HCT116 (cell line): ENCODE data around the gene SLC38A3. TPM values are rescaled to one million over a fixed set of nuclear protein-coding genes. Genes with fewer than 3 reads are reported as not detected.

ENCODE experiments used
- ATAC-seq: fragments of 200-7000 bp; cut with Tn5 transposase; 2 replicates; pipeline ENCODE4 v1.9.1; 2020; ENCODE audit warnings: mild to moderate bottlenecking, moderate library complexity
- BruUV-seq: library from RNA; stranded (reverse); fragments of 400-500 nt; replicated peaks from 2 replicates; lab custom pipeline; 2021; lab: Mats Ljungman, UMichigan
- CTCF ChIA-PET: fragments of 300-600 bp; sonication (Branson Sonifier 250); formaldehyde crosslinking; loops from one replicate; lab custom pipeline; 2021; ENCODE audit warnings: antibody characterized with exemption; lab: Charles Lee
- POLR2A ChIA-PET: fragments of 300-600, 350-600 bp; sonication (Branson Sonifier 250); formaldehyde crosslinking; loops from one replicate; lab custom pipeline; 2021; ENCODE audit warnings: antibody characterized with exemption; lab: Charles Lee
- RAD21 ChIA-PET, 2 experiments: fragments of 300-600 bp; sonication (Branson Sonifier 250); formaldehyde crosslinking; loops; one replicate each; lab custom pipeline; 2023; ENCODE audit warnings: low total read pairs in 2 of 2; ENCODE audit not compliant: uncharacterized antibody in 2 of 2, unreplicated experiment in 2 of 2, low non-redundant PET in 1 of 2; lab: Charles Lee
- DNase-seq: peaks from one replicate; pipeline ENCODE4 v3.0.0-alpha.2; 2010; ENCODE audit warnings: low read depth, low spot score
- H2AFZ ChIP-seq: fragments of 200-600 bp; shearing (Covaris generic), sonication (generic); 2 replicates; pipeline ENCODE4 v1.6.1; 2017; ENCODE audit warnings: low read depth, mixed run types, mixed read lengths, antibody characterized with exemption, low read length; ENCODE audit not compliant: poor library complexity, severe bottlenecking
- H3K27ac ChIP-seq: 2 replicates; pipeline ENCODE4 v1.5.1; 2012; ENCODE audit warnings: low read depth, low read length
- H3K27me3 ChIP-seq: fragments of 200-600 bp; sonication (generic); 2 replicates; pipeline ENCODE4 v1.6.1; 2016; ENCODE audit warnings: mixed run types, low read length, mixed read lengths; ENCODE audit not compliant: insufficient read depth
- H3K36me3 ChIP-seq, 2 experiments: fragments of 200-500 bp in 1 of 2; fragments of 200-600 bp in 1 of 2; sonication (Bioruptor generic) in 1 of 2; sonication (generic) in 1 of 2; 2 replicates each; pipeline versions ENCODE4 v1.5.1 to v1.6.1; 2014 to 2016; ENCODE audit warnings: low read length in 2 of 2, inconsistent platforms in 1 of 2, mixed read lengths in 1 of 2, mixed run types in 1 of 2; ENCODE audit not compliant: insufficient read depth in 2 of 2, control insufficient read depth in 1 of 2
- H3K4me1 ChIP-seq, 2 experiments: fragments of 200-600 bp in 1 of 2; sonication (generic) in 1 of 2; 2 replicates each; pipeline versions ENCODE4 v1.5.1 to v1.6.1; 2012 to 2017; ENCODE audit warnings: low read length in 2 of 2, inconsistent platforms in 1 of 2, mild to moderate bottlenecking in 1 of 2, mixed read lengths in 1 of 2, mixed run types in 1 of 2, moderate library complexity in 1 of 2; ENCODE audit not compliant: insufficient read depth in 2 of 2, control insufficient read depth in 1 of 2
- H3K4me2 ChIP-seq: fragments of 200-600 bp; sonication (generic); 2 replicates; pipeline ENCODE4 v1.6.1; 2017; ENCODE audit warnings: mixed run types, low read length, mixed read lengths
- H3K4me3 ChIP-seq, 2 experiments: fragments of 200-600 bp in 1 of 2; sonication (generic) in 1 of 2; replicated peaks in 1 of 2; 2 replicates each; pipeline ENCODE4 v1.5.1; 2011 to 2016; ENCODE audit warnings: low read length in 2 of 2, control low read depth in 1 of 2, low read depth in 1 of 2, mild to moderate bottlenecking in 1 of 2, mixed read lengths in 1 of 2, mixed run types in 1 of 2
- H3K79me2 ChIP-seq: fragments of 200-600 bp; sonication (generic); 2 replicates; pipeline ENCODE4 v1.6.1; 2017; ENCODE audit warnings: mild to moderate bottlenecking, mixed run types, low read length, moderate library complexity, mixed read lengths; ENCODE audit not compliant: insufficient read depth
- H3K9ac ChIP-seq: fragments of 200-600 bp; sonication (generic); 2 replicates; pipeline ENCODE4 v1.6.1; 2016; ENCODE audit warnings: low read length, mixed read lengths
- H3K9me2 ChIP-seq: fragments of 200-600 bp; sonication (generic), shearing (Covaris generic); 2 replicates; pipeline ENCODE4 v1.6.1; 2017; ENCODE audit warnings: mixed run types, mild to moderate bottlenecking, moderate library complexity; ENCODE audit not compliant: insufficient read depth
- H3K9me3 ChIP-seq, 2 experiments: fragments of 200-500 bp in 1 of 2; fragments of 200-600 bp in 1 of 2; sonication (Bioruptor generic) in 1 of 2; sonication (generic) in 1 of 2; 2 replicates each; pipeline ENCODE4 v1.6.1; 2014 to 2017; ENCODE audit warnings: low read length in 2 of 2, mixed read lengths in 2 of 2, inconsistent platforms in 1 of 2, low read depth in 1 of 2, mild to moderate bottlenecking in 1 of 2, mixed run types in 1 of 2, moderate library complexity in 1 of 2; ENCODE audit not compliant: control insufficient read depth in 1 of 2, insufficient read depth in 1 of 2
- H4K20me1 ChIP-seq: fragments of 200-600 bp; sonication (generic), shearing (Covaris generic); 2 replicates; pipeline ENCODE4 v1.6.1; 2017; ENCODE audit warnings: mixed run types, mild to moderate bottlenecking, moderate library complexity; ENCODE audit not compliant: insufficient read depth
- ATF3 ChIP-seq: IDR thresholded peaks from 2 replicates; pipeline ENCODE4 v1.6.1; 2012
- CBX3 ChIP-seq: IDR thresholded peaks from 2 replicates; pipeline ENCODE4 v1.6.1; 2012; ENCODE audit warnings: low read depth
- CTCF ChIP-seq, 3 experiments: fragments of 200-600 bp in 1 of 3; sonication (generic) in 1 of 3; IDR thresholded peaks in 2 of 3; conservative IDR thresholded peaks in 1 of 3; 2 replicates each; pipeline ENCODE4 v1.5.1; 2012 to 2017; ENCODE audit warnings: low read depth in 2 of 3, low read length in 2 of 3, antibody characterized with exemption in 1 of 3, borderline replicate concordance in 1 of 3, control low read depth in 1 of 3, mild to moderate bottlenecking in 1 of 3, mixed read lengths in 1 of 3, mixed run types in 1 of 3, moderate library complexity in 1 of 3; ENCODE audit not compliant: insufficient read depth in 1 of 3
- ELF1 ChIP-seq: IDR thresholded peaks from 2 replicates; pipeline ENCODE4 v1.6.1; 2012; ENCODE audit warnings: low read depth, borderline replicate concordance
- EZH2phosphoT487 ChIP-seq: fragments of 200-600 bp; IDR thresholded peaks from 2 replicates; pipeline ENCODE4 v1.6.1; 2018; ENCODE audit warnings: antibody characterized with exemption, borderline replicate concordance
- POLR2AphosphoS5 ChIP-seq: IDR thresholded peaks from 2 replicates; pipeline ENCODE4 v1.6.1; 2011; ENCODE audit warnings: mild to moderate bottlenecking, low read depth, low read length, moderate library complexity
- SRF ChIP-seq: IDR thresholded peaks from 2 replicates; pipeline ENCODE4 v1.6.1; 2012; ENCODE audit warnings: low read depth
- TCF7L2 ChIP-seq: IDR thresholded peaks from 2 replicates; pipeline ENCODE4 v1.7.0; 2011; ENCODE audit warnings: borderline replicate concordance, inconsistent platforms; ENCODE audit not compliant: insufficient read depth, insufficient read length; ENCODE audit errors: extremely low read depth
- ZBTB33 ChIP-seq: IDR thresholded peaks from 2 replicates; pipeline ENCODE4 v1.6.1; 2011; ENCODE audit warnings: mild to moderate bottlenecking, low read length, moderate library complexity; ENCODE audit not compliant: insufficient replicate concordance; ENCODE audit errors: extremely low read depth
- ZNF274 ChIP-seq: fragments of 200-500 bp; sonication (Bioruptor generic); IDR thresholded peaks from 2 replicates; pipeline ENCODE4 v1.6.1; 2014; ENCODE audit warnings: mild to moderate bottlenecking, low read depth, low read length, inconsistent platforms
- intact Hi-C: fragments of 100-400 bp; cut with micrococcal nuclease; formaldehyde crosslinking; loops from 2 replicates; pipeline ENCODE4 v1.10.0; 2022
- total RNA-seq: library from RNA; stranded (reverse); gene quantifications from one replicate; pipeline ENCODE4 v1.2.1, GENCODE V29; 2021; ENCODE audit not compliant: unreplicated experiment

Gene SLC38A3
- total RNA-seq, 1 experiment from 2014 or later = 3.1 TPM

GRCh38 chr3:50196253-50196801 lies 8.7 kb upstream of the SLC38A3 start:
- H3K4me3 ChIP-seq = no peak overlapping the region
- ATAC-seq (no peak), DNase-seq (no peak)
- intact Hi-C loops = no loop called here
- no peak for TF ChIP-seq EZH2phosphoT487
- TF ChIP-seq ZNF274 = no peak
- TF ChIP-seq ELF1 = no peak
- TF ChIP-seq POLR2AphosphoS5 = no peak
- TF ChIP-seq CTCF (IDR thresholded peaks at IDR 0.05 in 2 of 3, conservative IDR thresholded peaks at IDR 0.05 in 1 of 3; ENCODE audit: borderline replicate concordance in 1 of 3, insufficient read depth in 1 of 3, low read depth in 2 of 3, low read length in 2 of 3) = no peak
- no peak for TF ChIP-seq ATF3
- no peak for TF ChIP-seq TCF7L2
- no peak for TF ChIP-seq ZBTB33
- TF ChIP-seq CBX3 = no peak
- no peak for TF ChIP-seq SRF
- peaks cover 8 to 20% of the 10 kb centered on the region in 2 experiments; a peak in 3 of 4 replicates for H3K4me1 ChIP-seq
- H3K27ac ChIP-seq = no peak overlapping the region
- H3K79me2 ChIP-seq = no peaks in the 10 kb centered on the region
- H3K9me3 ChIP-seq = no peaks in the 10 kb centered on the region
- H3K27me3 ChIP-seq = no peaks in the 10 kb centered on the region
- H4K20me1 ChIP-seq = no peaks in the 10 kb centered on the region
- H3K4me2 ChIP-seq = no peak overlapping the region
- no peaks in the 10 kb centered on the region for H3K36me3 ChIP-seq
- no peak overlapping the region for H2AFZ ChIP-seq
- no TSS peak for BruUV-seq
- H3K9me2 ChIP-seq = no peaks in the 10 kb centered on the region
- no peak overlapping the region for H3K9ac ChIP-seq
- ChIA-PET CTCF (interaction anchor here (1.3 to 5.8 kb wide), 4 partner anchors 24 to 63 kb away, joined by 3 to 164 read pairs (median 20); no protein-coding TSS in a partner anchor), POLR2A (no interaction called here), RAD21 (interaction anchor here in 1 of 2 experiments (3.0 kb wide), 1 partner anchor 30 kb away, joined by 48 read pairs; no protein-coding TSS in a partner anchor)
